Endothelial cell of umbilical vein (primary cell): Measurements from ENCODE around the gene PDE7B. TPM values are rescaled to one million over a fixed set of nuclear protein-coding genes. Genes with fewer than 3 reads are reported as not detected.

Source experiments
- BruUV-seq: library from RNA; stranded (reverse); fragments of 400-500 nt; replicated peaks from 2 replicates; lab custom pipeline; 2021; lab: Mats Ljungman, UMichigan
- CTCF ChIA-PET: fragments of 300-600, 350-600 bp; sonication (Branson Sonifier 250); formaldehyde crosslinking; loops from one replicate; lab custom pipeline; 2021; ENCODE audit warnings: antibody characterized with exemption, inconsistent platforms; lab: Charles Lee
- POLR2A ChIA-PET: fragments of 300-600, 350-600 bp; sonication (Branson Sonifier 250); formaldehyde crosslinking; loops from one replicate; lab custom pipeline; 2021; ENCODE audit warnings: antibody characterized with exemption, inconsistent platforms; lab: Charles Lee
- DNase-seq: peaks from one replicate; pipeline ENCODE4 v3.0.0-alpha.2; 2011; ENCODE audit warnings: low read depth, low spot score
- FAIRE-seq: peaks from 2 replicates; lab custom pipeline; 2011; peaks lifted over from hg19 to GRCh38; lab: Jason Lieb, UNC
- H2AFZ ChIP-seq: 2 replicates; pipeline ENCODE4 v1.6.0; 2012; ENCODE audit warnings: low read depth, low read length, control low read depth, inconsistent platforms
- H3K27ac ChIP-seq: 2 replicates; pipeline ENCODE4 v1.5.1; 2011; ENCODE audit warnings: low read depth, mild to moderate bottlenecking, control low read depth, low read length, moderate library complexity; ENCODE audit not compliant: insufficient read depth
- H3K27me3 ChIP-seq, 2 experiments: 2 replicates each; pipeline versions ENCODE4 v1.6.0 to v1.6.1; 2011; ENCODE audit warnings: low read length in 2 of 2, mixed read lengths in 1 of 2; ENCODE audit not compliant: control insufficient read depth in 2 of 2, insufficient read depth in 2 of 2
- H3K36me3 ChIP-seq, 2 experiments: 2 replicates in 1 of 2; 3 replicates in 1 of 2; pipeline ENCODE4 v1.5.1; 2011; ENCODE audit warnings: low read length in 2 of 2, mild to moderate bottlenecking in 1 of 2, moderate library complexity in 1 of 2; ENCODE audit not compliant: control insufficient read depth in 2 of 2, insufficient read depth in 2 of 2; ENCODE audit errors: extremely low read depth in 1 of 2
- H3K4me1 ChIP-seq: 3 replicates; pipeline ENCODE4 v1.5.1; 2011; ENCODE audit warnings: mild to moderate bottlenecking, low read length; ENCODE audit not compliant: control insufficient read depth, insufficient read depth; ENCODE audit errors: extremely low read depth
- H3K4me2 ChIP-seq: 2 replicates; pipeline ENCODE4 v1.6.1; 2011; ENCODE audit warnings: low read length, control low read depth, mixed read lengths; ENCODE audit not compliant: insufficient read depth
- H3K4me3 ChIP-seq, 3 experiments: fragments of 200-600 bp in 1 of 3; sonication (generic), shearing (Covaris generic) in 1 of 3; replicated peaks in 1 of 3; 2 replicates each; pipeline ENCODE4 v1.5.1; 2011 to 2016; ENCODE audit warnings: control low read depth in 3 of 3, low read length in 3 of 3, mild to moderate bottlenecking in 2 of 3, inconsistent platforms in 1 of 3, low read depth in 1 of 3, moderate library complexity in 1 of 3; ENCODE audit not compliant: insufficient read depth in 1 of 3
- H3K79me2 ChIP-seq: 2 replicates; pipeline ENCODE4 v1.6.0; 2012; ENCODE audit warnings: low read length, inconsistent platforms; ENCODE audit not compliant: control insufficient read depth, insufficient read depth
- H3K9ac ChIP-seq: replicated peaks from 2 replicates; pipeline ENCODE3; 2011; ENCODE audit warnings: low read length, control low read depth; ENCODE audit not compliant: insufficient read depth; ENCODE audit errors: extremely low read depth
- H3K9me1 ChIP-seq: replicated peaks from 3 replicates; pipeline ENCODE4 v1.6.0; 2011; ENCODE audit warnings: mild to moderate bottlenecking, low read length; ENCODE audit not compliant: control insufficient read depth, insufficient read depth; ENCODE audit errors: extremely low read depth
- H3K9me3 ChIP-seq: replicated peaks from 2 replicates; pipeline ENCODE4 v1.5.1; 2012; ENCODE audit warnings: low read length, inconsistent platforms; ENCODE audit not compliant: control insufficient read depth, insufficient read depth
- H4K20me1 ChIP-seq: replicated peaks from 2 replicates; pipeline ENCODE3; 2011; ENCODE audit warnings: mild to moderate bottlenecking, low read length; ENCODE audit not compliant: control insufficient read depth, insufficient read depth; ENCODE audit errors: extremely low read depth
- CTCF ChIP-seq, 2 donors: IDR thresholded peaks; 1 replicate in 1 of 2; 2 replicates in 1 of 2; pipeline ENCODE4 v1.5.1; 2011; ENCODE audit warnings: low read length in 2 of 2, mild to moderate bottlenecking in 2 of 2, moderate library complexity in 2 of 2, control low read depth in 1 of 2, inconsistent platforms in 1 of 2, low read depth in 1 of 2; ENCODE audit not compliant: insufficient read depth in 1 of 2; ENCODE audit errors: extremely low read depth in 1 of 2
- EZH2 ChIP-seq: IDR thresholded peaks from 2 replicates; pipeline ENCODE4 v1.6.1; 2012; ENCODE audit warnings: borderline replicate concordance, low read depth, mild to moderate bottlenecking, moderate library complexity, low read length, inconsistent platforms; ENCODE audit not compliant: severe bottlenecking
- FOS ChIP-seq: IDR thresholded peaks from 2 replicates; pipeline ENCODE4 v1.6.1; 2011; ENCODE audit warnings: mild to moderate bottlenecking, low read length, moderate library complexity, borderline replicate concordance; ENCODE audit not compliant: insufficient read depth
- GATA2 ChIP-seq: IDR thresholded peaks from 2 replicates; pipeline ENCODE4 v1.7.0; 2011; ENCODE audit warnings: low read depth, mild to moderate bottlenecking, moderate library complexity, mixed read lengths, low read length; ENCODE audit not compliant: insufficient read length, insufficient read depth
- JUN ChIP-seq: IDR thresholded peaks from 2 replicates; pipeline ENCODE4 v1.6.1; 2011; ENCODE audit warnings: borderline replicate concordance, low read depth; ENCODE audit not compliant: insufficient read length, insufficient read depth
- MAX ChIP-seq: IDR thresholded peaks from 2 replicates; pipeline ENCODE4 v1.6.1; 2011; ENCODE audit not compliant: insufficient read depth, insufficient read length
- MYC ChIP-seq: IDR thresholded peaks from one replicate; pipeline ENCODE4 v1.6.1; 2011; ENCODE audit warnings: mild to moderate bottlenecking, low read depth, low read length
- POLR2A ChIP-seq: IDR thresholded peaks from 2 replicates; pipeline ENCODE4 v1.6.1; 2012; ENCODE audit warnings: low read depth, mild to moderate bottlenecking, control low read depth, low read length
- POLR2AphosphoS5 ChIP-seq: IDR thresholded peaks from 2 replicates; pipeline ENCODE4 v1.6.1; 2012; ENCODE audit warnings: low read depth, mild to moderate bottlenecking, control low read depth, low read length, moderate library complexity; ENCODE audit not compliant: insufficient read depth
- dilution Hi-C: fragments of 300-500 bp; cut with MboI; formaldehyde crosslinking; loops from one replicate; pipeline ENCODE4 v1.15.0; 2019; ENCODE audit warnings: low sequenced_read_pairs; ENCODE audit not compliant: extremely low pct_ligation_motif_present
- intact Hi-C: fragments of 100-400 bp; cut with micrococcal nuclease; formaldehyde crosslinking; loops from one replicate; pipeline ENCODE4 v1.10.0; 2022
- polyA plus RNA-seq, 4 experiments: library from polyadenylated mRNA; depleted of rRNA in 3 of 4; stranded (reverse) in 3 of 4; unstranded in 1 of 4; fragments of >200 nt; gene quantifications; 2 replicates each; pipeline versions ENCODE4 v1.2.1 to v1.2.3, GENCODE V29; 2011 to 2012; ENCODE audit warnings: missing spikeins in 1 of 4
- total RNA-seq: library from RNA; stranded (reverse); gene quantifications from 2 replicates; pipeline ENCODE4 v1.2.3, GENCODE V29; 2021

The PDE7B gene
- total and polyA plus RNA-seq, 2 donors (not counting 3 experiments of a cell fraction or from before 2014, with no cell fraction given), result 20.6 to 25.1 TPM

- intact Hi-C loops (no loop called here), dilution Hi-C loops (no loop called here)
- Histone ChIP-seq H4K20me1 (no peaks in the 10 kb centered on the region), H3K9ac (no peak overlapping the region), H3K9me3 (no peaks in the 10 kb centered on the region), H3K27ac (no peak overlapping the region), H3K36me3 (no peaks in the 10 kb centered on the region), H3K27me3 (no peaks in the 10 kb centered on the region), H3K9me1 (no peaks in the 10 kb centered on the region), H2AFZ (no peak overlapping the region), H3K4me2 (no peak overlapping the region), H3K79me2 (no peaks in the 10 kb centered on the region), H3K4me1 (no peaks in the 10 kb centered on the region), H3K4me3 (no peak overlapping the region)
- FAIRE-seq (no peak), DNase-seq (no peak)
- POLR2A ChIA-PET, result no interaction called here
- TF ChIP-seq MYC (no peak), POLR2AphosphoS5 (no peak), EZH2 (no peak), JUN (no peak), CTCF (IDR thresholded peaks at IDR 0.05; ENCODE audit: extremely low read depth in 1 of 2, insufficient read depth in 1 of 2, low read depth in 1 of 2, low read length in 2 of 2) (no peak), POLR2A (no peak), FOS (no peak), MAX (no peak), GATA2 (no peak)
- BruUV-seq, result no TSS peak
- CTCF ChIA-PET, result interaction anchor here (0.7 to 2.2 kb wide), 6 partner anchors 9 to 343 kb away, joined by 3 to 8 read pairs (median 3); no protein-coding TSS in a partner anchor
These were observed 32.0 kb downstream of the PDE7B start for GRCh38 chr6:135883536-135883935.
